RKO (cell line): ENCODE results near the gene HSF2.

Experiments
- DNase-seq: peaks from one replicate; pipeline ENCODE4 v3.0.0-alpha.2; 2016; ENCODE audit warnings: low spot score

The HSF2 gene

DNA sequence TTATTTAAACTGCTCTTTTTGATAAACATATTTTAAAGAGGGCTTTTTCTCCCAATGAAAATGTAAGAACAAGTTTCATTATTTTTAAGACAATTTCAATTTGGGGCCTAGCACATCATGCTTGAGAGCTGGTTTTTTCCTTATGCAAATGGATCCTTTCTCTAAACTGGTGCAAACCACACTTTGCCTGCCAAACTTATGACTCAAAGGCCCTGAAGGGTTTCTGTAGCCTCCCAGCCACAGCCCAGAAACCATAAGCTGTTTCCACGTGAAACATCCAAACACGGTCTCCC, 451 bp upstream of the HSF2 start:
- DNase-seq: no peak

DNA sequence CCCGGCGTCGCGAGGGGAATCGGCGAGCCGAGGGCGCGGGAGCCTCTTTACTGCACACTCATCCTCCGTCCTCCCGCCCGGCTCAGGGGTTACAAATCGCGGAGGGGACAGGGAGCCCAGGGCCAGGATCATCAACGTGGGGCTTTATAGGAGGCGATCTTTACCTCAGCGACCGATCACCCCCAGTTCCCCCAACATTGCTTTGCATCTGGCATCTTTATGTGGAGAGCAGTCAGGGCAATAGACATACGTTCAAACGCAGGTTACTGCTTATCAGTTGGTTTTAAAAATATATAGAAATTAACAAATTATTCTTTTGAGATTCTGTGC, 634 bp downstream of the HSF2 start:
- DNase-seq: peak; percentile 35

- DNase-seq: no peak
Observed at GRCh38 chr6:122400462-122401089, 1.1 kb downstream of the HSF2 start.

DNA sequence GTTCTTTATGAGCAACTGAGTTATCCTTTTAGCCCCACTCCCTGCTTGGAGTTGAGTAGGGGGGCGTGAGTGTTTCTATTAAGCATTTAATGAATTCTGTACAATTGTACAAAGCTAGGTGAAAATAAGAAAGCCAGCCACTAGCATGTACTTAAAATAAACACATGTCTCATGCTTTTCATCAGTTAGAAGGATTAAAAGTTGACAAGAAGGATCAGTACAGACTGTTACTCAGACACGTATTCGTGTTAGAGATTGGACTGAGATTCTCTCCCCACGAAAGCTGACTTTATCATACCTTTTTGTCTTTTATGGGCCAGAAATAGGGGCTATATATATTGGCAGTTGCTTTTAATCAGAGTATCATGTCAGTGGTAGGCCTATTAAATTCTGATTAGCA, 1.7 kb downstream of the HSF2 start:
- peak; percentile 28 for DNase-seq

DNA sequence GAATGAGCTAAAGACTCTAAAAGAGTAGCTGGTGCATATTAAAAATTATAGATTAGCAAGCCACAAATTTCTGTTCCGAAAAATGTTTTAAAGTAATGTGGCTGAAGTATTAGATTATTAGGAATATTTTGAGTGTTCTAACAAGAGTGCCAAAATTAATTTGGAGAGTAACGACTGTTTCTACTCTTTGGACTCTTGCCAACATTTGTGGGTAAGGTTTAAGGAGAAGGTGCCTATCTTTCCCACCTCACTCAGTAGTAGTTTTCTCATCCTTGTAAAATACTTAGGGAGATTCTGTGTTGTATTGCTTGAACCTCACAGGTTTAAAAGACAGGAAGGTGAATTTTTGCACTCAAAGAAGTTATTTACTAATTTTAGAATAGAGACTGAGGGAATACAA, 5.0 kb downstream of the HSF2 start:
- no peak for DNase-seq

DNA sequence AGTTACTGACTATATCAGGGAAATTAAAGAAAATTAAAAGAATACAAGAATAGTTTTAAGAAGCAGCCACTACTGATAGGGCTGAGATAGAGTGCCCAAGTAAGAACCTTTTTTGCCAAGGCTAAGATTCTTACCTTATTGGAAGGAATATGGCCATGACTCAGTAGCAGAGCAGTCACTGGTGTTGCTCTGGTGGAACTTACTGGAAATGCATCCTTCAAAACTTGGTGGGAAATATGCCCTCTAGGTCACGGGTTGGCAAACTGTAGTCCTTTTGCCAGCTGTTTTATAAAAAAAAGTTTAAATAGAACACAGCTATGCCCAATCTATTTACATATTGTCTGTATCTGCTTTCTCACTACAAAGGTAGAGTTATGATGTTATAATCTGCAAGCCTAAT, 6.0 kb downstream of the HSF2 start:
- DNase-seq: peak; percentile 51

DNA sequence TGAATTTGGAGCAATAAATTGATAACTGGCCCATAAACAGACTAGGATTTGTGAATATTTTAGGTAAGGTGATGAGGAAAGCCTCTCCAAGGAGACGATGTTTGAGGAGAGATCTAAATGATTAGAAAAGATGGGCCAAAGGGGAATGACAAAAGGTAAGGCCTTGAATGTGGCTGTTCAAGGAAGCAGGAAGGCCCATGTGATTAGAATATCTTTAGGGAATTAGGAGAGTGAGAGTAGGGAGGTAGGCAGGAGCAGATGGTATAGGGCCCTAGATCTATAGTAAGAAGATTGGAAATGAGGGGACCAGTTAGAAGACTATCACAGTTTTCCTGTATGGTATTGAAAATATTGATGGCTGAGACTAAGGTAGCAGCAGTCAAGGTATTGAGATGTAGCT, 6.7 kb downstream of the HSF2 start:
- no peak for DNase-seq

GRCh38 chr6:122407712-122408111, 8.3 kb downstream of the HSF2 start:
- DNase-seq: no peak

GRCh38 chr6:122408240-122408639, 8.8 kb downstream of the HSF2 start:
- DNase-seq: no peak

GRCh38 chr6:122408702-122409458, 9.4 kb downstream of the HSF2 start:
- DNase-seq: no peak

DNA sequence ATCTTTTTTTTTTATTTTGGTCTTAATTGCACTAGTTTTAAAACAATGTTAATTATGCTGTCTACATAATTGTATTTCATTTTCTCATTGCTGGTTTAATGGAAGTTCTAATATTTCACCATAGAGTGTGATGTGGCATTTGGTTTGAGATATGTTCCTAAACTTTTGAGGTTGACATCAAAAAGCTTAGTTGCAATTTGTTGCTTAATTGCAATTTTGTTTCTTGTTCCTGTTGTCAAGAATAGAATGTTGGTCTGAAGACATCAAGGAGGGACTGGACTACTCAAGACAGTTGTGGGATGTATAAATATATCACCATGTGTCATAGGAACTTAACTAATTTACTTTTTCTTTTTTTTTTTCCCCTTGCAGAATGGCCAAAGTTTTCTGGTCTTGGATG, 12.5 kb downstream of the HSF2 start:
- DNase-seq: no peak

DNA sequence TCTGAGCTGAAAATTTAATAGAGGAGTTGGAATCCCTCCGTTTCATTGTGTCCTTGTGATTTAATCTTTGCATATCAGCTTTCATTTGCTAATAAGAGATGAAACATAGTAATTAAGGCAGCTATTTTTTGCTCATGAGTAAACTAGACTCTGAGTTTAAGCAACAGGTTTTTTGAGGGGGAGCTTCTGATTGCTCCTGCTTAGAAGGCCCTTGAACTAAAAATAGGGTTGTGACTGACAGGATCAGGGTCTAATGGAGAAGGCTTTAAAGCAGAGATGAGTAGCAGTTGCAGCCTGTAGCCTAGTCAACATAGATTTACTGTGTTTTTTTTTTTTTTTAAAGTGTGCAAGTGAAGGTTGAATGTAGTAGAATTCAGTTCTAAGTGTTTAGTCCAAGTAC, 17.4 kb downstream of the HSF2 start:
- no peak for DNase-seq

- no peak for DNase-seq
Observed at GRCh38 chr6:122422003-122422402, 22.6 kb downstream of the HSF2 start.

- DNase-seq: no peak
Observed at GRCh38 chr6:122422614-122423267, 23.3 kb downstream of the HSF2 start.

- no peak for DNase-seq
Observed at GRCh38 chr6:122423734-122424133, 24.3 kb downstream of the HSF2 start.

DNA sequence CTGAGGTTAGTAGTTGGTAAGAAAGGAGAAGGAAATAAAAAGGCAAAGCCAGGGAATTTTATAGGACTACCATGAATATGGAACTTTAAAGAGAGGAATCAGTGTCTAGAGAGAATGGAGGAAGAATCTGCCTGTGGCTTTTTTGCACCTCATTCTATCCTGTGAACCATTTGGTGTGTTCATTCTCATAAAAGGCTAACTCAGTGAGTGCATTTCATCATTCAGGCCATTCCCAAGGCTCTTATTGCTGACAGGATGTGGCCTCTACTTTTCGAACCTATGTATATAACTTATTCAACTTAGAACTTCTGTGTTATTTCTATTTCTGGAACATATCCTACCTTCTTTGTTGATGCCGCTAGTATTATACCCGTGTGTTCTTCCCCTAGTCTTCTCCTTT, 27.1 kb downstream of the HSF2 start:
- DNase-seq: no peak

GRCh38 chr6:122428781-122429180, 29.3 kb downstream of the HSF2 start:
- no peak for DNase-seq

DNA sequence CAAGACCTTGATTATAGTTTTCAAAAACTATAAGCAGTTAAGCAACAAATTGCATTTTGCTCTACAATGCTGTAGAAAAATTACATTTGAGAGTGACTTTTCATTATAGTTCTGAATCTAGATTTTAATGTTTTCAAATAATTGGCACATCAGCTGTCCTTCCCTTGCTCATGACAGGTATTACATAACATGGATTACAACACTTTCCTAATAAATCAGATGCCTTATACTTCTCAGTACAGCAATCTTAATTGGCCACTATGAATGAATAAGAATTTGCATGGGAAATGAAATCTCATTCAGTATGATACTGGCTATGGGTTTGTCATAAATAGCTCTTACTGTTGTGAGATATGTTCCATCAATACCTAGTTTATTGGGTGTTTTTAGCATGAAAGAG, 29.9 kb downstream of the HSF2 start:
- no peak for DNase-seq

DNA sequence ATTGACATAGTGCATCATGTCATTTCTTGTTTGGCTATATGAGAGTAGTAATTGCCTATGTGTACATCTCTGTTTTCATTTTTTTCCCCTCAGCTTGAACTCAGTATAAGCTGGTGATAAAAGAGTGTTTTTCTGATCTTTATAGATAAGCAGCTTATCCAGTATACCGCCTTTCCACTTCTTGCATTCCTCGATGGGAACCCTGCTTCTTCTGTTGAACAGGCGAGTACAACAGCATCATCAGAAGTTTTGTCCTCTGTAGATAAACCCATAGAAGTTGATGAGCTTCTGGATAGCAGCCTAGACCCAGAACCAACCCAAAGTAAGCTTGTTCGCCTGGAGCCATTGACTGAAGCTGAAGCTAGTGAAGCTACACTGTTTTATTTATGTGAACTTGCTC, 32.3 kb downstream of the HSF2 start:
- no peak for DNase-seq

GRCh38 chr6:122432816-122433215, 33.4 kb downstream of the HSF2 start:
- no peak for DNase-seq

DNA sequence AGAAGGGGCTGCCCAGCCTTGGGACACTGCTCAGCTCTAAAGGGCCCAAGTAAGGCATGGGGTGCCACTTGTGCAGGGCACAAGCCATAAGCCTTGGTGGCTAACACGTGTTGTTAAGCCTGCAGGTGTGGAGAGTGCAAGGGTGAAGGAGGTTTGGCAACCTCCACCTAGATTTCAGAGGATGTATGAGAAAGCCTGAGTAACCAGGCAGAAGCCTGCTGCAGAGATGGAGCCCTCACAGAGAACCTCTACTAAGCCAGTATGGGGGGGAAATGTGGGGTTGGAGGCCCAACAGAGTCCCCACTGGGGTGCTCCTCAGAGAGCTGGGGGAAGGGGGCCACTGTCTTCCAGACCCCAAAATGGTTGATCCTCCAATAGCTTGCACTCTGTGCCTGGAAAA, 39.5 kb downstream of the HSF2 start:
- no peak for DNase-seq

DNA sequence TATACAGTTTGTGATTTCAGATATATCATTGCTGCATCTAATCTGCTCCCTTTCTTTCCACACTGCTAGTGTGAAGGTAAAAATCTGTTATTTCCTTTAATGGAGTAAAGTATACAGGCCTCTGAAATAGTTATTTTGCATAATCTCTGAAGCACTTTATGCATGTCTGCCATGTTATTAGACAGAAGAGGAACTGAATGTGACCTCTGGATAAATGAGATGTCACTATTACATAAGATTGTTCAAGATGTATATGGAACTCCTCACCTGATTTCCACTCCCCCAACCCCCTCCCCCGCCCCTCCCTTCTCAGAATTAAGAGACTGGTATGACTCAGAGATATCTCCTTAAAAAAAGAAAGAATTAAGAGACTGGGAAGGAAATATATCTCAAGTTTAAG, 45.8 kb downstream of the HSF2 start:
- DNase-seq: no peak

DNA sequence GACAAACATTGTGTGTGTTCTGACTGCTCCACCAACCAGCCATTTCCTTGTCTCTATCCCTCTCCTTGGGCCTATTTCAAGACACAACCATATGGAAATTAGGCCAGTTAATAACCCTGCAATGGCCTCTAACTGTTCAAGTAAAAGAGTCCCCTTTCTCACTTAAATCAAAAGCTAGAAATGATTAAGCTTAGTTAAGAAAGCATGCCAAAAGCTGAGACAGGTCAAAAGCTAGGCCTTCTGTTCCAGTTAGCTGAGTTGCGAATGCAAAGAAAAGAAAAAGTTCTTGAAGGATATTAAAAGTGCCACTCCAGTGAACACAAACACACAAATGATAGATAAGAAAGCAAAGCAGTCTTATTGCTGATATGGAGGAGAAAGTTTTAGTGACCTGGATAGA, 49.6 kb downstream of the HSF2 start:
- no peak for DNase-seq

DNA sequence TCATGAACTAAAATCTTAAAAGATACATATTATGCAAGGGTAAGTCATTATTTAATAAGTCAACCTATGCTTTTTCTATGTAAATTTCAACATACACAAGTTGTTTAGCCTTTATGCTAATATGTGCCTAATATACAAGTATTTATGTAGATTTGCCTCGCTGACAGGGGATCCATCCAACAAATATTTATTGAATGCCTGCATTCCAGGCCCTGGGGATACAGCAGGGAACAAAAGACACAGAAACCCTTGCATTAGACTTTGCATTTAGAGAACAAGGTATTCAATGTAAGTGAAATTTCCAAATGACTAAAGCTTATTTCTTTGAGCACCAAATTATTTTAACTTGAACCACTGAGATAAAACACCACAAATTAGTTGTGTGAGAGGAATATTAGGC, 53.1 kb downstream of the HSF2 start:
- no peak for DNase-seq
